VCaP (cell line): ENCODE data around the gene RNASE8.

Experiments used
- H3K27ac ChIP-seq: fragments of 450-650 bp; 2 replicates; pipeline ENCODE4 v1.5.1; 2017
- TF ChIP-seq, protein P1 (sequence below): fragments of 450-650 bp; conservative IDR thresholded peaks from 2 replicates; pipeline ENCODE4 v1.5.1; 2017; ENCODE audit warnings: mild to moderate bottlenecking, moderate library complexity

RNASE8 gene

GRCh38 chr14:21092273-21093011 is 34.8 kb downstream of the RNASE8 start:
- no peak overlapping the region for H3K27ac ChIP-seq
- TF ChIP-seq, protein P1, sequence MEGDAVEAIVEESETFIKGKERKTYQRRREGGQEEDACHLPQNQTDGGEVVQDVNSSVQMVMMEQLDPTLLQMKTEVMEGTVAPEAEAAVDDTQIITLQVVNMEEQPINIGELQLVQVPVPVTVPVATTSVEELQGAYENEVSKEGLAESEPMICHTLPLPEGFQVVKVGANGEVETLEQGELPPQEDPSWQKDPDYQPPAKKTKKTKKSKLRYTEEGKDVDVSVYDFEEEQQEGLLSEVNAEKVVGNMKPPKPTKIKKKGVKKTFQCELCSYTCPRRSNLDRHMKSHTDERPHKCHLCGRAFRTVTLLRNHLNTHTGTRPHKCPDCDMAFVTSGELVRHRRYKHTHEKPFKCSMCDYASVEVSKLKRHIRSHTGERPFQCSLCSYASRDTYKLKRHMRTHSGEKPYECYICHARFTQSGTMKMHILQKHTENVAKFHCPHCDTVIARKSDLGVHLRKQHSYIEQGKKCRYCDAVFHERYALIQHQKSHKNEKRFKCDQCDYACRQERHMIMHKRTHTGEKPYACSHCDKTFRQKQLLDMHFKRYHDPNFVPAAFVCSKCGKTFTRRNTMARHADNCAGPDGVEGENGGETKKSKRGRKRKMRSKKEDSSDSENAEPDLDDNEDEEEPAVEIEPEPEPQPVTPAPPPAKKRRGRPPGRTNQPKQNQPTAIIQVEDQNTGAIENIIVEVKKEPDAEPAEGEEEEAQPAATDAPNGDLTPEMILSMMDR, result peak; percentile 95

- TF ChIP-seq, protein P1, result no peak
- no peak overlapping the region for H3K27ac ChIP-seq
Observed at GRCh38 chr14:21093018-21093417, 35.4 kb downstream of the RNASE8 start.

DNA sequence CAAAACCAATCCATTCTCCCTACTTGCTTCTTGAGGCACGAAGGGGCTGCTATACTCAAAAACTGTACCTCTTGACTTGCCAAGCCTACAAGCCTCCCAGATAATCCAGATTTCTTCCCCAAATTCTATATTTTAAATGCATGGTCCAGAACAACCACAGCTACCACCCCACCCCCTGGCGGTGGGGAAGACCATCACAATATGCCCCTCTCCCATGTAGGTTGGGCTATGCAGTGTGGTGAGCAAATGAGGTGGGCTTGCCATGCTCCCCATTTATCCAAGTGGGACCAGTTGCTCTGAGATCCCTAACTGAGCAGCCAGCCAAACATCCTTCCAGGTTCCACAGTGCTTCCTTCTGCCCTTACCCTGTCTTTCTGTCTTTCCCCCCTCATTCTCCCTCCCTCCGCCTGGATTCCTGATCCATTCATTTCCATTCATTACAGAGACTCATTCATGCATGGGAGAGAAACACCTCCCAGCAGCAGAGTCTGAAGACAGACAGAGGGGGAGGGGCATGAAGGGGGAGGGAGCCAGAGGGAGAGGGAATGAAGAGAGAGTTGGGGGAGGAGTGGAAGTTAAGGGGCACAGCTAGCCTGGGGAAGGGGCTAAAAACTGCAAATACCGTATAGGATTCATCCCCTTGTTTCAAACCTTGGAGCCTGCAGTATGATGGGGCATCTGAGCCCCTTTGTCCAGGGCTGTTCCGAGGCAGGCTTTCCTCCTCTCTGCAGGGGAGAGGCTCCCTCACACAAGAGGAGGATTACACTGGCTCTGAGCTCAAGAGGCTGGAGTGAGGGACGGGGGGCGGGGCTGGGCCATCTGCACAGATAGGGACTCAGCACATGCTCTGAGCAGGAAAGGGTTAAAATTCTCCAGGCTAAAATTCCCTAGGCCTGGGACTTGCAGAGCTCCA is 36.4 kb downstream of the RNASE8 start:
- TF ChIP-seq, protein P1, result no peak
- H3K27ac ChIP-seq, result no peak overlapping the region

DNA sequence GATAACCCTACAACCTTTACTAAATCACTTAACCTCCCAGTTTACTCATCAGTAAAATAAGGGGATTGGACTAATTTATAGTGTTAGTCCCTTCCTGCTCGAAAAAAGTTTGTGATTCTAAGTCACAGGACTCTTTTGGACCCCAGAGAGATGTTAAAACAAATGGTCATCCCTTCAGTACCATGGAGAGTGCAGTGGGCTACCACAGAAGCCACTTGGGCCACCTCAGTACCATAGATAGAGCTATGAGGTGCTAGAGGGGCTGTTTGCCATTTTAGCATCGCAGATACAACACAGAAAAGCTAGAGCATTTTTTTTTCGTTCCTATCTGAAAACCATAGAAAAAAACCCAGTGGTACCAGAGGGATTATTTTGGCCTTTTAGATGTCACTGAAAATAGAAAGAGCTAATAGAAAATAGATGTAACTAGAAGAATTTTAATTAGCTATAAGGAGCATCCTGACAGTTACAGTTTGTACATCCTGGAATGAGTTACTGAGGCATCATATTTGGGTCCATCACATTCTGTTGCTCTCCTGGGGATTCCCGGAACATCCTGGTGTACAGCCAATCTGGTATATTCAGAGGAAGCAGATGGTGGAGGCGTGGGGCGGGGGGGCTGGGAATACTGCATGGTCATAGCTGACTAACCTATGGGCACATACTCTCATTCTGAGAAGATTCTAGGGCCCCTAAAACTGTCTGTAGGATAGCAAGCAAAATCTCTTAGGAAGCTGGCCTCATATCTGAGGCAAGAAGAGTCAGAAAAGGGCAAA is 38.0 kb downstream of the RNASE8 start:
- TF ChIP-seq, protein P1, result no peak
- H3K27ac ChIP-seq, result no peak overlapping the region

GRCh38 chr14:21096438-21096837 is 38.8 kb downstream of the RNASE8 start:
- TF ChIP-seq, protein P1, result no peak
- H3K27ac ChIP-seq, result no peak overlapping the region

DNA sequence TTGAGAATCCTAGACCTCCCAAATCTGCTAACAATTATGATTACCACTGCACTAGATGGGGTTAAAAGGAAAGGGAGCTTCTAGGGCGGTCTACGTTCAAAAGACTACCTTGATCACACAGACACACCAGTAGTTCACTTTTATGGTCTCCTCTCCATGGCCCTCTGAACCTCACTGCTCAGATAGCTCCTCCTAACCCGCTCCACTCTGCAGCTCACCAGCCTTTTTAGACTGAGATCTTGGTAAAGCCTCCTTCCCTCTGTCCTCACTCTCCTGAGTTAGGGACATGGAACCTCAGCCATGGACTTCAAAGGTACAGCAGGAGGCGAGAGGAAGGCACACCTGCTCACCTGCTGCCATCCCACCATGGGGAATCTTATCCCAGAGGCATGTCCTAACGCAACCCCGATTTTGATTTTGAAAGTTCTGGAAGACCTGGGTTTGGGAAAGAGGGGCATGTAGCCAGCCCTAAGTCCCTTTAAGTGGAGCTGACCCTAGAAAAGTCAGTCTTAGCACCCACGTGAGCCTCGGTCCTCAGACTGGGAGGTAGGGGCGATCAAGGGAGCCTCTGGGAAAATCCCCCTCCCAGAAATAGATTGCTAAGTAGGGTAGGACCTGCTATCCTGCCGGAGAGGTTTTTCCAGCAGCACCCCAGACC is 39.5 kb downstream of the RNASE8 start:
- TF ChIP-seq, protein P1, result no peak
- peak overlapping the region; percentile 76 for H3K27ac ChIP-seq
